Colonic mucosa (tissue), 4 donors: Measurements from ENCODE around the gene CABP4. TPM values are rescaled to one million over a fixed set of nuclear protein-coding genes. Genes with fewer than 3 reads are reported as not detected.

Experiments used
- DNase-seq: peaks from one replicate; pipeline ENCODE4 v3.0.0-alpha.2; 2020
- H3K27ac ChIP-seq: fragments of 200-600 bp; one replicate; pipeline ENCODE4 v1.8.0; 2021
- H3K27me3 ChIP-seq: fragments of 200-600 bp; one replicate; pipeline ENCODE4 v1.8.0; 2021
- H3K36me3 ChIP-seq: fragments of 200-600 bp; one replicate; pipeline ENCODE4 v1.8.0; 2021
- H3K4me1 ChIP-seq: fragments of 200-600 bp; one replicate; pipeline ENCODE4 v1.8.0; 2021; ENCODE audit warnings: mild to moderate bottlenecking
- H3K4me3 ChIP-seq: fragments of 200-600 bp; one replicate; pipeline ENCODE4 v1.8.0; 2021
- H3K9ac ChIP-seq, 2 donors: one replicate each; pipeline ENCODE4 v1.7.0; 2013; ENCODE audit warnings: control low read depth in 2 of 2, low read depth in 2 of 2, low read length in 2 of 2
- H3K9me3 ChIP-seq: fragments of 200-600 bp; one replicate; pipeline ENCODE4 v1.8.0; 2021
- intact Hi-C: fragments of 100-400 bp; cut with DNase I; formaldehyde crosslinking; loops from one replicate; pipeline ENCODE4 v1.14.1; 2022
- total RNA-seq, 2 donors: library from RNA; stranded (reverse); fragmentation: NEBNext Ultra II Directional in 1 of 2; extraction: Animal tissue kit (Norgen Biotek cat#: 25700) in 1 of 2; gene quantifications; one replicate each; pipeline ENCODE4 v1.2.1, GENCODE V29; 2021
- TF ChIP-seq, protein P1 (sequence below): fragments of 200-600 bp; IDR thresholded peaks from one replicate; pipeline ENCODE4 v1.8.0; 2022; ENCODE audit warnings: antibody characterized with exemption, mild to moderate bottlenecking
- donor health status: healthy.
- donor health status: DM: no; HTN: no; CAD: no.
- donor health status: DM: no; HTN: no; CAD: no.

Gene CABP4
- total RNA-seq, 2 donors from 2014 or later, result 0.20 to 0.53 TPM

DNA sequence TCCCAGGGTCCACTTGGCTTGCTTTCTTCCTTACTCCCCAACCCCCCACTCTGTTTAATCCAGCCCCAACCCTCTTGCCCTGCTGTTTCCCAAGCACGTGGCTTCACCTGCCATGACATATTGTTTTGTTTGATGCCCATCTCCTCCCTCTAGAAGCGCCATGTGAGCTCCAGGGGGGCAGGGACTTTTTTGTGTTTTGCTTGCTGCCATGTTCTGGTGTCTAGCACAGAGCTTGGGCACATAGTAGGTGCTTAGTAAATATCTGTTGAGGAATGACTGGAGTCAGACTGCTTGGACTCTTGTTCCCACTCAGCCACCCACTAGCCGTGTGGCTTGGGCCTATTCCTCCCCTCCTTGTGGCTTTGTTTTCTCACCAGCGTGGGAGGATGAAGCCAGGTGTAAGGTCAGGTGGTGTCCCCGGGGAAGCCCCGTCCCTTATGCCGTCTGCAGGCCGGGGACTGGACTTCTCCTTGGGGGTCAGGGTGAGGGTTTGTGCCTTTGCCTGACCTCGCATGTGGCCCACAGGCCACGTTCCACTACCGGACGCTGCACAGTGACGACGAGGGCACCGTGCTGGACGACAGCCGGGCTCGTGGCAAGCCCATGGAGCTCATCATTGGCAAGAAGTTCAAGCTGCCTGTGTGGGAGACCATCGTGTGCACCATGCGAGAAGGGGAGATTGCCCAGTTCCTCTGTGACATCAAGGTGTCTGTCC lies 31.5 kb downstream of the CABP4 start:
- Histone ChIP-seq H3K27me3 (no peaks in the 10 kb centered on the region), H3K9me3 (no peaks in the 10 kb centered on the region), H3K4me1 (peaks cover 11% of the 10 kb centered on the region), H3K4me3 (no peak overlapping the region), H3K36me3 (peaks cover 6% of the 10 kb centered on the region), H3K27ac (no peak overlapping the region), H3K9ac (no peak overlapping the region)
- TF ChIP-seq, protein P1, sequence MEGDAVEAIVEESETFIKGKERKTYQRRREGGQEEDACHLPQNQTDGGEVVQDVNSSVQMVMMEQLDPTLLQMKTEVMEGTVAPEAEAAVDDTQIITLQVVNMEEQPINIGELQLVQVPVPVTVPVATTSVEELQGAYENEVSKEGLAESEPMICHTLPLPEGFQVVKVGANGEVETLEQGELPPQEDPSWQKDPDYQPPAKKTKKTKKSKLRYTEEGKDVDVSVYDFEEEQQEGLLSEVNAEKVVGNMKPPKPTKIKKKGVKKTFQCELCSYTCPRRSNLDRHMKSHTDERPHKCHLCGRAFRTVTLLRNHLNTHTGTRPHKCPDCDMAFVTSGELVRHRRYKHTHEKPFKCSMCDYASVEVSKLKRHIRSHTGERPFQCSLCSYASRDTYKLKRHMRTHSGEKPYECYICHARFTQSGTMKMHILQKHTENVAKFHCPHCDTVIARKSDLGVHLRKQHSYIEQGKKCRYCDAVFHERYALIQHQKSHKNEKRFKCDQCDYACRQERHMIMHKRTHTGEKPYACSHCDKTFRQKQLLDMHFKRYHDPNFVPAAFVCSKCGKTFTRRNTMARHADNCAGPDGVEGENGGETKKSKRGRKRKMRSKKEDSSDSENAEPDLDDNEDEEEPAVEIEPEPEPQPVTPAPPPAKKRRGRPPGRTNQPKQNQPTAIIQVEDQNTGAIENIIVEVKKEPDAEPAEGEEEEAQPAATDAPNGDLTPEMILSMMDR, result no peak
- DNase-seq, result no peak
- intact Hi-C loops, result no loop called here

DNA sequence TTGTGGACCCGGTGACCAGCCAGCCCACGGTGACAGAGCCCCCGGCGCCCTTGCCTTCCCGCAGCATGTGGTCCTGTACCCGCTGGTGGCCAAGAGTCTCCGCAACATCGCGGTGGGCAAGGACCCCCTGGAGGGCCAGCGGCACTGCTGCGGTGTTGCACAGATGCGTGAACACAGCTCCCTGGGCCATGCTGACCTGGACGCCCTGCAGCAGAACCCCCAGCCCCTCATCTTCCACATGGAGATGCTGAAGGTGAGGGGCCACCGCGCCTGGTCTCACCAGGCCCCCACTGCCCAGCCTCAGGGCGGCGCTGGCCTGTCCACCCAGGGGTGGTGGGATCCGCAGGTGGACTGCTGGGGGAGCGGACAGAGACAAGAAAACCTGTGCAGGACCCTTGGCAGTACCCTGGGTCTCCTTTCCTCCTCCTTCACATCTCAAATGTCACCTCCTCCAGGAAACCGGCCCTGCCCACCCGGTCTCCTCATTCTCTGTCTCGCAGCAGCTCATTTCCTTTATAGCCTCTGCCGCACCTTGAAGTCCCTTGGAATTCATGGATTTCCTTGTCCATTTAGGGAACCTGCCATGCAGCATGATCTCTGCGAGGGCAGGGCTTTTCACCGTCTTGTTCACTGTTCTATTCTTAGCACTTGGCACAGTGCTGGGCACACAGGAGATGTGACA lies 34.2 kb downstream of the CABP4 start:
- peaks cover 13% of the 10 kb centered on the region for H3K36me3 ChIP-seq
- TF ChIP-seq, protein P1, result no peak
- intact Hi-C loops, result no loop called here

DNA sequence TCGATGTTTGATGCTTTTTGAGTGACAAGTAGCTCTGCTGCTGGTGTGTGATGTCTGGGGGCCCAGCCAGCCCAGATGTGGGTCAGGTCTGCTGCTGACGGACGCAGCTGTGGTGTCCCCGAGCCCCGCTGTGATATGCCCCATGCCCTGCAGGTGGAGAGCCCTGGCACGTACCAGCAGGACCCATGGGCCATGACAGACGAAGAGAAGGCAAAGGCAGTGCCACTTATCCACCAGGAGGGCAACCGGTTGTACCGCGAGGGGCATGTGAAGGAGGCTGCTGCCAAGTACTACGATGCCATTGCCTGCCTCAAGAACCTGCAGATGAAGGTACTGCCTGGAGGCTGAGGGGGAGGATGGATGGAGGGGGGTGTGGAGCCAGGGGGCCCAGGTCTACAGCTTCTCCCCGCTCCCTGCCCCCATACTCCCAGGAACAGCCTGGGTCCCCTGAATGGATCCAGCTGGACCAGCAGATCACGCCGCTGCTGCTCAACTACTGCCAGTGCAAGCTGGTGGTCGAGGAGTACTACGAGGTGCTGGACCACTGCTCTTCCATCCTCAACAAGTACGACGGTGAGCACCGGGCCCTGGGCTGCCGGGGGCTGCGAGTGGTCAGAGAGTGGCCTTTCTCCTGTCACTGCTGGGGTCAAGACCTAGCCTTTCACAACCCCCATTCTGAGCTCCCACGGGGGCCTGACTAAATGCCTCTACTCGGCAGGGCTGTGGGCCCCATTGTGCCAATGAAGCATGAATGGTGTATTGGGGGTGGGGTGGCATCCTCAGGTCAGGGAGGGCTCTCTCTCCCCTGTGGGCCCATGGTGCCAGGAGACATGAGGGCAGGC lies 35.0 kb downstream of the CABP4 start:
- Histone ChIP-seq H3K9me3 (no peaks in the 10 kb centered on the region), H3K36me3 (peaks cover 13% of the 10 kb centered on the region), H3K27ac (no peak overlapping the region), H3K4me3 (no peak overlapping the region), H3K4me1 (no peaks in the 10 kb centered on the region), H3K9ac (peak overlapping the region in 1 of 2 donors; percentile 59), H3K27me3 (no peaks in the 10 kb centered on the region)
- DNase-seq, result no peak
- TF ChIP-seq, protein P1, result no peak
- intact Hi-C loops, result no loop called here

More for the DNA sequence above, 34.2 kb downstream of the CABP4 start:
- H3K4me1 ChIP-seq, result no peaks in the 10 kb centered on the region
- no peaks in the 10 kb centered on the region for H3K9me3 ChIP-seq
- no peak overlapping the region for H3K27ac ChIP-seq
- DNase-seq, result peak; percentile 41
- H3K9ac ChIP-seq, result peak overlapping the region in 1 of 2 donors; percentile 59
- no peaks in the 10 kb centered on the region for H3K27me3 ChIP-seq
- H3K4me3 ChIP-seq, result no peak overlapping the region

DNA sequence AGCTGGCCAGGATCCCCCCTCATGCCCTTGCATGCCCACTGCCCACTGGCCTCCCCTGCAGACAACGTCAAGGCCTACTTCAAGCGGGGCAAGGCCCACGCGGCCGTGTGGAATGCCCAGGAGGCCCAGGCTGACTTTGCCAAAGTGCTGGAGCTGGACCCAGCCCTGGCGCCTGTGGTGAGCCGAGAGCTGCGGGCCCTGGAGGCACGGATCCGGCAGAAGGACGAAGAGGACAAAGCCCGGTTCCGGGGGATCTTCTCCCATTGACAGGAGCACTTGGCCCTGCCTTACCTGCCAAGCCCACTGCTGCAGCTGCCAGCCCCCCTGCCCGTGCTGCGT lies 35.5 kb downstream of the CABP4 start:
- H3K4me3 ChIP-seq, result no peak overlapping the region
- H3K27ac ChIP-seq, result no peak overlapping the region
- intact Hi-C loops, result no loop called here
- H3K4me1 ChIP-seq, result no peaks in the 10 kb centered on the region
- peaks cover 13% of the 10 kb centered on the region for H3K36me3 ChIP-seq
- no peaks in the 10 kb centered on the region for H3K9me3 ChIP-seq
- no peak overlapping the region for H3K9ac ChIP-seq
- TF ChIP-seq, protein P1, result no peak
- H3K27me3 ChIP-seq, result no peaks in the 10 kb centered on the region
- DNase-seq, result no peak

DNA sequence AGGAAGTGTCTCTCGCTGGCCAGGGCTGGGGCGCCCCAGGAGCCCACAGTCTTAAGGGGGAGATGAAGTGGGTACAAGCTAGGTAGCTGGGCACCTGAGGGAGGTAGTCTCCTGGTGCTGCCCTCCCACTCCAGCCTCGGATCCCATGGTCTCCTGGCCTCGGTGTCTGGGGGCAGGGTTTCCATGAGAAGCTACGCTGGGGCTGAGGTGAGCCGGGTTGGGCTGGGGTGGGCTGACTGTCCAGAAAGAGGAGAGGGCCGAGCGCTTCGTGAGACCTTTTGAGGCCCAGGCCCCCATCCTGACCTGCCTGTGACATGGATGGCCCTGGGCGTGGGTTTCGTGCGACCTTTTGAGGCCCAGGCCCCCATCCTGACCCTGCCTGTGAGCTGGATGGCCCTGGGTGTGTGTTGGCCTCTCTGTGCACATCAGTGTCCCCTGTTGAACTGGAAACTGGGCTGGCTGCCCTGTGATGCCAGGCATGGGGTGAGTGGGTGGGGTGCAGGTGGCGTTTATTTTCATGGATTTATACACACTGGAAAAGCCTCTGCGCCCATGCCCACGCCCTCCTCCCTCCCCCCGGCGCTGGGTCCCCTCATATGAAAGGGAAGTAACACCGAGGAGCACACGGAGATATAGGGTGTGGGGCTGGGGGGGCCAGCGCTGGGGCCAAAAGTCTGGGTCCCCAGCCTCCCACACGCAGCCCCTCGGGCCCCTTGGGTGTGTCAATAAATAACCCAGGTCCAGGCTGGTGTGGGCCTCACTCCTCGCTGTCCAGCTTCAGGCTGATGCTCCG lies 36.3 kb downstream of the CABP4 start:
- no peak for DNase-seq
- Histone ChIP-seq H3K4me1 (no peaks in the 10 kb centered on the region), H3K9me3 (no peaks in the 10 kb centered on the region), H3K9ac (no peak overlapping the region), H3K27me3 (no peaks in the 10 kb centered on the region), H3K36me3 (peaks cover 13% of the 10 kb centered on the region), H3K27ac (no peak overlapping the region), H3K4me3 (no peak overlapping the region)
- intact Hi-C loops, result no loop called here
- TF ChIP-seq, protein P1, result no peak
